Endothelial cell of umbilical vein (primary cell): Measurements from ENCODE around the gene OR8H1. TPM values are rescaled to one million over a fixed set of nuclear protein-coding genes. Genes with fewer than 3 reads are reported as not detected.

Source experiments
- BruUV-seq: library from RNA; stranded (reverse); fragments of 400-500 nt; replicated peaks from 2 replicates; lab custom pipeline; 2021; lab: Mats Ljungman, UMichigan
- CTCF ChIA-PET: fragments of 300-600, 350-600 bp; sonication (Branson Sonifier 250); formaldehyde crosslinking; loops from one replicate; lab custom pipeline; 2021; ENCODE audit warnings: antibody characterized with exemption, inconsistent platforms; lab: Charles Lee
- POLR2A ChIA-PET: fragments of 300-600, 350-600 bp; sonication (Branson Sonifier 250); formaldehyde crosslinking; loops from one replicate; lab custom pipeline; 2021; ENCODE audit warnings: antibody characterized with exemption, inconsistent platforms; lab: Charles Lee
- DNase-seq: peaks from one replicate; pipeline ENCODE4 v3.0.0-alpha.2; 2011; ENCODE audit warnings: low read depth, low spot score
- FAIRE-seq: peaks from 2 replicates; lab custom pipeline; 2011; peaks lifted over from hg19 to GRCh38; lab: Jason Lieb, UNC
- H2AFZ ChIP-seq: 2 replicates; pipeline ENCODE4 v1.6.0; 2012; ENCODE audit warnings: low read depth, low read length, control low read depth, inconsistent platforms
- H3K27ac ChIP-seq: 2 replicates; pipeline ENCODE4 v1.5.1; 2011; ENCODE audit warnings: low read depth, mild to moderate bottlenecking, control low read depth, low read length, moderate library complexity; ENCODE audit not compliant: insufficient read depth
- H3K27me3 ChIP-seq, 2 experiments: 2 replicates each; pipeline versions ENCODE4 v1.6.0 to v1.6.1; 2011; ENCODE audit warnings: low read length in 2 of 2, mixed read lengths in 1 of 2; ENCODE audit not compliant: control insufficient read depth in 2 of 2, insufficient read depth in 2 of 2
- H3K36me3 ChIP-seq, 2 experiments: 2 replicates in 1 of 2; 3 replicates in 1 of 2; pipeline ENCODE4 v1.5.1; 2011; ENCODE audit warnings: low read length in 2 of 2, mild to moderate bottlenecking in 1 of 2, moderate library complexity in 1 of 2; ENCODE audit not compliant: control insufficient read depth in 2 of 2, insufficient read depth in 2 of 2; ENCODE audit errors: extremely low read depth in 1 of 2
- H3K4me1 ChIP-seq: 3 replicates; pipeline ENCODE4 v1.5.1; 2011; ENCODE audit warnings: mild to moderate bottlenecking, low read length; ENCODE audit not compliant: control insufficient read depth, insufficient read depth; ENCODE audit errors: extremely low read depth
- H3K4me2 ChIP-seq: 2 replicates; pipeline ENCODE4 v1.6.1; 2011; ENCODE audit warnings: low read length, control low read depth, mixed read lengths; ENCODE audit not compliant: insufficient read depth
- H3K4me3 ChIP-seq, 3 experiments: fragments of 200-600 bp in 1 of 3; sonication (generic), shearing (Covaris generic) in 1 of 3; replicated peaks in 1 of 3; 2 replicates each; pipeline ENCODE4 v1.5.1; 2011 to 2016; ENCODE audit warnings: control low read depth in 3 of 3, low read length in 3 of 3, mild to moderate bottlenecking in 2 of 3, inconsistent platforms in 1 of 3, low read depth in 1 of 3, moderate library complexity in 1 of 3; ENCODE audit not compliant: insufficient read depth in 1 of 3
- H3K79me2 ChIP-seq: 2 replicates; pipeline ENCODE4 v1.6.0; 2012; ENCODE audit warnings: low read length, inconsistent platforms; ENCODE audit not compliant: control insufficient read depth, insufficient read depth
- H3K9ac ChIP-seq: replicated peaks from 2 replicates; pipeline ENCODE3; 2011; ENCODE audit warnings: low read length, control low read depth; ENCODE audit not compliant: insufficient read depth; ENCODE audit errors: extremely low read depth
- H3K9me1 ChIP-seq: replicated peaks from 3 replicates; pipeline ENCODE4 v1.6.0; 2011; ENCODE audit warnings: mild to moderate bottlenecking, low read length; ENCODE audit not compliant: control insufficient read depth, insufficient read depth; ENCODE audit errors: extremely low read depth
- H3K9me3 ChIP-seq: replicated peaks from 2 replicates; pipeline ENCODE4 v1.5.1; 2012; ENCODE audit warnings: low read length, inconsistent platforms; ENCODE audit not compliant: control insufficient read depth, insufficient read depth
- H4K20me1 ChIP-seq: replicated peaks from 2 replicates; pipeline ENCODE3; 2011; ENCODE audit warnings: mild to moderate bottlenecking, low read length; ENCODE audit not compliant: control insufficient read depth, insufficient read depth; ENCODE audit errors: extremely low read depth
- CTCF ChIP-seq, 2 donors: IDR thresholded peaks; 1 replicate in 1 of 2; 2 replicates in 1 of 2; pipeline ENCODE4 v1.5.1; 2011; ENCODE audit warnings: low read length in 2 of 2, mild to moderate bottlenecking in 2 of 2, moderate library complexity in 2 of 2, control low read depth in 1 of 2, inconsistent platforms in 1 of 2, low read depth in 1 of 2; ENCODE audit not compliant: insufficient read depth in 1 of 2; ENCODE audit errors: extremely low read depth in 1 of 2
- EZH2 ChIP-seq: IDR thresholded peaks from 2 replicates; pipeline ENCODE4 v1.6.1; 2012; ENCODE audit warnings: borderline replicate concordance, low read depth, mild to moderate bottlenecking, moderate library complexity, low read length, inconsistent platforms; ENCODE audit not compliant: severe bottlenecking
- FOS ChIP-seq: IDR thresholded peaks from 2 replicates; pipeline ENCODE4 v1.6.1; 2011; ENCODE audit warnings: mild to moderate bottlenecking, low read length, moderate library complexity, borderline replicate concordance; ENCODE audit not compliant: insufficient read depth
- GATA2 ChIP-seq: IDR thresholded peaks from 2 replicates; pipeline ENCODE4 v1.7.0; 2011; ENCODE audit warnings: low read depth, mild to moderate bottlenecking, moderate library complexity, mixed read lengths, low read length; ENCODE audit not compliant: insufficient read length, insufficient read depth
- JUN ChIP-seq: IDR thresholded peaks from 2 replicates; pipeline ENCODE4 v1.6.1; 2011; ENCODE audit warnings: borderline replicate concordance, low read depth; ENCODE audit not compliant: insufficient read length, insufficient read depth
- MAX ChIP-seq: IDR thresholded peaks from 2 replicates; pipeline ENCODE4 v1.6.1; 2011; ENCODE audit not compliant: insufficient read depth, insufficient read length
- MYC ChIP-seq: IDR thresholded peaks from one replicate; pipeline ENCODE4 v1.6.1; 2011; ENCODE audit warnings: mild to moderate bottlenecking, low read depth, low read length
- POLR2A ChIP-seq: IDR thresholded peaks from 2 replicates; pipeline ENCODE4 v1.6.1; 2012; ENCODE audit warnings: low read depth, mild to moderate bottlenecking, control low read depth, low read length
- POLR2AphosphoS5 ChIP-seq: IDR thresholded peaks from 2 replicates; pipeline ENCODE4 v1.6.1; 2012; ENCODE audit warnings: low read depth, mild to moderate bottlenecking, control low read depth, low read length, moderate library complexity; ENCODE audit not compliant: insufficient read depth
- dilution Hi-C: fragments of 300-500 bp; cut with MboI; formaldehyde crosslinking; loops from one replicate; pipeline ENCODE4 v1.15.0; 2019; ENCODE audit warnings: low sequenced_read_pairs; ENCODE audit not compliant: extremely low pct_ligation_motif_present
- intact Hi-C: fragments of 100-400 bp; cut with micrococcal nuclease; formaldehyde crosslinking; loops from one replicate; pipeline ENCODE4 v1.10.0; 2022
- polyA plus RNA-seq, 4 experiments: library from polyadenylated mRNA; depleted of rRNA in 3 of 4; stranded (reverse) in 3 of 4; unstranded in 1 of 4; fragments of >200 nt; gene quantifications; 2 replicates each; pipeline versions ENCODE4 v1.2.1 to v1.2.3, GENCODE V29; 2011 to 2012; ENCODE audit warnings: missing spikeins in 1 of 4
- total RNA-seq: library from RNA; stranded (reverse); gene quantifications from 2 replicates; pipeline ENCODE4 v1.2.3, GENCODE V29; 2021

Gene OR8H1
- total and polyA plus RNA-seq, 2 donors (not counting 3 experiments of a cell fraction or from before 2014, with no cell fraction given) = not detected

- dilution Hi-C loops = no loop called here
- no peak overlapping the region for H3K4me3 ChIP-seq
- TF ChIP-seq EZH2 (no peak), GATA2 (no peak), MYC (no peak), FOS (no peak), MAX (no peak), JUN (no peak), CTCF (IDR thresholded peaks at IDR 0.05; ENCODE audit: extremely low read depth in 1 of 2, insufficient read depth in 1 of 2, low read depth in 1 of 2, low read length in 2 of 2) (no peak), POLR2AphosphoS5 (no peak), POLR2A (no peak)
These were observed 15.8 kb upstream of the OR8H1 start for GRCh38 chr11:56307836-56308235.

More at GRCh38 chr11:56307836-56308235, 15.8 kb upstream of the OR8H1 start:
- ChIA-PET CTCF (no interaction called here), POLR2A (no interaction called here)
- Histone ChIP-seq H3K9ac (no peak overlapping the region), H3K79me2 (no peaks in the 10 kb centered on the region), H3K4me2 (no peak overlapping the region), H3K9me3 (peaks cover 8% of the 10 kb centered on the region), H4K20me1 (no peaks in the 10 kb centered on the region), H3K9me1 (no peaks in the 10 kb centered on the region), H3K36me3 (no peaks in the 10 kb centered on the region), H3K4me1 (no peaks in the 10 kb centered on the region), H3K27ac (no peak overlapping the region), H2AFZ (no peak overlapping the region), H3K27me3 (no peaks in the 10 kb centered on the region)
- BruUV-seq = no TSS peak
- DNase-seq (no peak), FAIRE-seq (no peak)
- intact Hi-C loops = no loop called here
